ENCODE results near the gene PINLYP. TPM values are rescaled to one million over a fixed set of nuclear protein-coding genes. Genes with fewer than 3 reads are reported as not detected.

The PINLYP gene
- total and polyA plus RNA-seq, 2 of the 13 experiments (the other 11 are each of a cell fraction or from before 2014, with no cell fraction given) = 0.21 to 0.24 TPM

DNA sequence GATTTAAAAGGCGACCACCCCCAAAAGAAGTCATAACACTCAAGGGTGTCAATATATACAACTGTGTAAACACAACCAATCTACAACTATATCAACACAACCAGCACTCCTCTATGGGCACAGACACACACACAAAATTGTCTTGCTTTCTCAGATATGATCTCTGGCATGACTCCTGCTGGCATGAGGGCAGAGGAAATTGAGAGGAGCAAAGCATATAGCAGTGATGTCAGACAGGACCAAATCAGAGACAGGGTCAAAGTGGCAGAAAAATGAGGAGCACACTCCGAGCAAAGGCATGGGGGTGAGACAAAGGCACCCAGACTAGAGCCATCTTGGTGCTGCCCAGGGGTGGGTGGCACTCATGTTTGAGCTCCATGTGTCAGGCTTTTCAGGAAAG is 10.7 kb downstream of the PINLYP start:
- Histone ChIP-seq H4K20me1 (ENCODE audit: insufficient read depth, low read length) (no peaks in the 10 kb centered on the region), H3K4me3 (replicated peaks in 1 of 3; ENCODE audit: insufficient read depth in 1 of 3, low read depth in 2 of 3, low read length in 3 of 3) (no peak overlapping the region), H3K4me1 (ENCODE audit: insufficient read depth, low read length) (peaks cover 26% of the 10 kb centered on the region), H3K9me3 (ENCODE audit: low read length) (no peaks in the 10 kb centered on the region), H3K36me3 (replicated peaks in 1 of 2; ENCODE audit: control insufficient read depth in 1 of 2, insufficient read depth in 2 of 2, low read length in 2 of 2) (0 out of 5 replicates have a peak, but pooled peaks cover 0 to 3% of the 10 kb centered on the region in 2 experiments), H3K9ac (ENCODE audit: insufficient read depth, low read depth, low read length) (no peak overlapping the region), H3K27ac (ENCODE audit: extremely low read length, insufficient read depth, low read length) (no peak overlapping the region), H2AFZ (ENCODE audit: low read length) (no peak overlapping the region), H3K4me2 (ENCODE audit: low read depth, low read length) (no peak overlapping the region), H3K27me3 (ENCODE audit: control insufficient read depth in 1 of 2, insufficient read depth in 2 of 2, low read length in 2 of 2) (no peaks in the 10 kb centered on the region), H3K79me2 (ENCODE audit: insufficient read depth, low read length) (no peaks in the 10 kb centered on the region)
- ChIA-PET POLR2A (no interaction called here), CTCF (ENCODE audit: low intra/inter-chr PET ratio, low total read pairs) (no interaction called here)
- 96% methylated on average over 2 of the region's 2 CpGs for WGBS (ENCODE audit: low lambda C conversion rate)
- no peak for DNase-seq (ENCODE audit: low spot score)
- intact Hi-C loops (cut with micrococcal nuclease; ENCODE audit: unreplicated experiment) = no loop called here
- in situ Hi-C loops (cut with HindIII; ENCODE audit: extremely low pct_ligation_motif_present, low pct_unique_long_range_greater_than_20kb) = no loop called here
- no TSS peak for BruUV-seq (replicated peaks)
- FAIRE-seq = no peak
- TF ChIP-seq ISL2 (CRISPR knock-in tag; IDR thresholded peaks at IDR 0.05) (no peak), CREM (IDR thresholded peaks at IDR 0.05) (no peak), CREM (CRISPR knock-in tag; IDR thresholded peaks at IDR 0.05) (no peak), ZNF10 (CRISPR knock-in tag; IDR thresholded peaks at IDR 0.05; ENCODE audit: borderline replicate concordance, low read depth) (no peak), ZFX (CRISPR knock-in tag; IDR thresholded peaks at IDR 0.05; ENCODE audit: low read depth) (no peak), TOE1 (CRISPR knock-in tag; IDR thresholded peaks at IDR 0.05) (no peak), ZNF772 (CRISPR knock-in tag; IDR thresholded peaks at IDR 0.05) (no peak), MED1 (CRISPR knock-in tag; IDR thresholded peaks at IDR 0.05) (no peak), ZNF460 (CRISPR knock-in tag; IDR thresholded peaks at IDR 0.05; ENCODE audit: borderline replicate concordance) (no peak), ZNF251 (CRISPR knock-in tag; IDR thresholded peaks at IDR 0.05) (no peak), NR3C1 (CRISPR knock-in tag; IDR thresholded peaks at IDR 0.05) (no peak)
- TF ChIP-seq, protein P1, sequence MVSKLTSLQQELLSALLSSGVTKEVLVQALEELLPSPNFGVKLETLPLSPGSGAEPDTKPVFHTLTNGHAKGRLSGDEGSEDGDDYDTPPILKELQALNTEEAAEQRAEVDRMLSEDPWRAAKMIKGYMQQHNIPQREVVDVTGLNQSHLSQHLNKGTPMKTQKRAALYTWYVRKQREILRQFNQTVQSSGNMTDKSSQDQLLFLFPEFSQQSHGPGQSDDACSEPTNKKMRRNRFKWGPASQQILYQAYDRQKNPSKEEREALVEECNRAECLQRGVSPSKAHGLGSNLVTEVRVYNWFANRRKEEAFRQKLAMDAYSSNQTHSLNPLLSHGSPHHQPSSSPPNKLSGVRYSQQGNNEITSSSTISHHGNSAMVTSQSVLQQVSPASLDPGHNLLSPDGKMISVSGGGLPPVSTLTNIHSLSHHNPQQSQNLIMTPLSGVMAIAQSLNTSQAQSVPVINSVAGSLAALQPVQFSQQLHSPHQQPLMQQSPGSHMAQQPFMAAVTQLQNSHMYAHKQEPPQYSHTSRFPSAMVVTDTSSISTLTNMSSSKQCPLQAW (CRISPR knock-in tag; IDR thresholded peaks at IDR 0.05) = no peak
- TF ChIP-seq, protein P2, sequence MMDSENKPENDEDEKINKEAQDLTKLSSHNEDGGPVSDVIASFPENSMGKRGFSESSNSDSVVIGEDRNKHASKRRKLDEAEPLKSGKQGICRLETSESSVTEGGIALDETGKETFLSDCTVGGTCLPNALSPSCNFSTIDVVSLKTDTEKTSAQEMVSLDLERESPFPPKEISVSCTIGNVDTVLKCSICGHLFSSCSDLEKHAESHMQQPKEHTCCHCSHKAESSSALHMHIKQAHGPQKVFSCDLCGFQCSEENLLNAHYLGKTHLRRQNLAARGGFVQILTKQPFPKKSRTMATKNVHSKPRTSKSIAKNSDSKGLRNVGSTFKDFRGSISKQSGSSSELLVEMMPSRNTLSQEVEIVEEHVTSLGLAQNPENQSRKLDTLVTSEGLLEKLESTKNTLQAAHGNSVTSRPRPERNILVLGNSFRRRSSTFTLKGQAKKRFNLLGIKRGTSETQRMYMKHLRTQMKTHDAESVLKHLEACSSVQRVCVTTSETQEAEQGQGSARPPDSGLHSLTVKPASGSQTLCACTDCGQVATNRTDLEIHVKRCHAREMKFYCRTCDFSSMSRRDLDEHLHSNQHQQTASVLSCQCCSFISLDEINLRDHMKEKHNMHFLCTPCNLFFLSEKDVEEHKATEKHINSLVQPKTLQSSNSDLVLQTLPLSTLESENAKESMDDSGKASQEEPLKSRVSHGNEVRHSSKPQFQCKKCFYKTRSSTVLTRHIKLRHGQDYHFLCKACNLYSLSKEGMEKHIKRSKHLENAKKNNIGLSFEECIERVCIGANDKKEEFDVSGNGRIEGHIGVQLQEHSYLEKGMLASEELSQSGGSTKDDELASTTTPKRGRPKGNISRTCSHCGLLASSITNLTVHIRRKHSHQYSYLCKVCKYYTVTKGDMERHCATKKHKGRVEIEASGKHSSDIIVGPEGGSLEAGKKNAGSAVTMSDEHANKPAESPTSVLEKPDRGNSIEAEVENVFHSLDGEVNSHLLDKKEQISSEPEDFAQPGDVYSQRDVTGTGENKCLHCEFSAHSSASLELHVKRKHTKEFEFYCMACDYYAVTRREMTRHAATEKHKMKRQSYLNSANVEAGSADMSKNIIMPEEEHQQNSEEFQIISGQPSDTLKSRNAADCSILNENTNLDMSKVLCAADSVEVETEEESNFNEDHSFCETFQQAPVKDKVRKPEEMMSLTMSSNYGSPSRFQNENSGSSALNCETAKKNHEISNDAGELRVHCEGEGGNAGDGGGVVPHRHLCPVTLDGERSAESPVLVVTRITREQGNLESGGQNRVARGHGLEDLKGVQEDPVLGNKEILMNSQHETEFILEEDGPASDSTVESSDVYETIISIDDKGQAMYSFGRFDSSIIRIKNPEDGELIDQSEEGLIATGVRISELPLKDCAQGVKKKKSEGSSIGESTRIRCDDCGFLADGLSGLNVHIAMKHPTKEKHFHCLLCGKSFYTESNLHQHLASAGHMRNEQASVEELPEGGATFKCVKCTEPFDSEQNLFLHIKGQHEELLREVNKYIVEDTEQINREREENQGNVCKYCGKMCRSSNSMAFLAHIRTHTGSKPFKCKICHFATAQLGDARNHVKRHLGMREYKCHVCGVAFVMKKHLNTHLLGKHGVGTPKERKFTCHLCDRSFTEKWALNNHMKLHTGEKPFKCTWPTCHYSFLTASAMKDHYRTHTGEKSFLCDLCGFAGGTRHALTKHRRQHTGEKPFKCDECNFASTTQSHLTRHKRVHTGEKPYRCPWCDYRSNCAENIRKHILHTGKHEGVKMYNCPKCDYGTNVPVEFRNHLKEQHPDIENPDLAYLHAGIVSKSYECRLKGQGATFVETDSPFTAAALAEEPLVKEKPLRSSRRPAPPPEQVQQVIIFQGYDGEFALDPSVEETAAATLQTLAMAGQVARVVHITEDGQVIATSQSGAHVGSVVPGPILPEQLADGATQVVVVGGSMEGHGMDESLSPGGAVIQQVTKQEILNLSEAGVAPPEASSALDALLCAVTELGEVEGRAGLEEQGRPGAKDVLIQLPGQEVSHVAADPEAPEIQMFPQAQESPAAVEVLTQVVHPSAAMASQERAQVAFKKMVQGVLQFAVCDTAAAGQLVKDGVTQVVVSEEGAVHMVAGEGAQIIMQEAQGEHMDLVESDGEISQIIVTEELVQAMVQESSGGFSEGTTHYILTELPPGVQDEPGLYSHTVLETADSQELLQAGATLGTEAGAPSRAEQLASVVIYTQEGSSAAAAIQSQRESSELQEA (CRISPR knock-in tag; IDR thresholded peaks at IDR 0.05; ENCODE audit: not compliant biosample characterization) = no peak
- ATAC-seq = no peak

Data from HepG2 (cell line).